GM23248 (cell line): ENCODE data around the gene DNAJC22.

Source experiments
- EZH2 ChIP-seq: fragments of 200-600 bp; sonication (generic); IDR thresholded peaks from 2 replicates; pipeline ENCODE4 v1.6.1; 2018; ENCODE audit warnings: antibody characterized with exemption, mild to moderate bottlenecking; ENCODE audit not compliant: insufficient read depth, poor library complexity, severe bottlenecking
- EZH2phosphoT487 ChIP-seq: fragments of 200-600 bp; sonication (generic); IDR thresholded peaks from 2 replicates; pipeline ENCODE4 v1.6.1; 2018; ENCODE audit warnings: antibody characterized with exemption, moderate library complexity, mild to moderate bottlenecking, low read depth; ENCODE audit not compliant: insufficient read depth

DNA sequence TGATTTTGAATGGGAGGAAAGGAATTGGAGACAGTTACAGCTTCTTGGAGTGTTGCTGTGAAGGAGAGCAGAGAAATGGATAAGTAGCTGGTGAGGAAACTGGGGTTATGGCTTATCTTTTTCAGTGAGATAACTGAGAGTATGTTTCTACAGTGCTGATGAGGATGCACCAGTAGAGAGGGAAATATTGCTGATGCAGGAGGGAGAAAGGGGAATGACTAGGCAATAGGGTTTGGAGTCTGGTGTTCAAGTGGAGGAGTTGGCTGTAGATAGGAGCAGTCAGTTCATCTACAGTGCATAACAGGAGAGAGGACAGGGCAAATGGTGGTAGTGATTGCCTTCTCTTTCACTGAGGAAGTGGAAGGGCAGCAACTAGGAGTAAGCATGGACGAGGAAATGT, 53.6 kb downstream of the DNAJC22 start:
- TF ChIP-seq EZH2 (no peak), EZH2phosphoT487 (no peak)
